HG02763 (cell line): ENCODE data around the gene AGFG1.
"Not testable (repeated sequence)": the region's sequence is repeated elsewhere in the genome, so short reads cannot be mapped to it uniquely, and the experiment has no call there.

Source experiments
- ATAC-seq: cut with Tn5 transposase; IDR thresholded peaks from one replicate; pipeline ENCODE4 v1.9.1; 2021; ENCODE audit warnings: mild to moderate bottlenecking, moderate library complexity; ENCODE audit not compliant: unreplicated experiment

Gene AGFG1

DNA sequence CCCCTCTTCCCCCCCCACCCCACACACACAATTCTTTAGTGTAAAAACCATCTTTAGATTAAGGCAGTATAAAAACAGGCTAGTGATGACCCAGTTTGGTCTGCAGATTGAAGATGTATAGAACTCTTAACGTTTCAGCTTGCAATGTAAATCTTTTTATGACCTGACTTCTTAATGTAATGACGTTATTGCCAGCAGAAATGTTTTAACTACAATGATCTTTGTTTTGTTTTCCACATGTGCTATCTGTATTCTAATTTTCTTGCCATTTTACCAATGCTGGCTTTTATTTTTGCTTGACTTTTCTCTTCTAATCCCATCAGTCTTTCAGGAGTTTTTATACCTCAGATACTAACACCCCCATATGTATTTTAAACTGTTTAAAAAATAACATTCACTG is 25.2 kb downstream of the AGFG1 start:
- no peak for ATAC-seq

DNA sequence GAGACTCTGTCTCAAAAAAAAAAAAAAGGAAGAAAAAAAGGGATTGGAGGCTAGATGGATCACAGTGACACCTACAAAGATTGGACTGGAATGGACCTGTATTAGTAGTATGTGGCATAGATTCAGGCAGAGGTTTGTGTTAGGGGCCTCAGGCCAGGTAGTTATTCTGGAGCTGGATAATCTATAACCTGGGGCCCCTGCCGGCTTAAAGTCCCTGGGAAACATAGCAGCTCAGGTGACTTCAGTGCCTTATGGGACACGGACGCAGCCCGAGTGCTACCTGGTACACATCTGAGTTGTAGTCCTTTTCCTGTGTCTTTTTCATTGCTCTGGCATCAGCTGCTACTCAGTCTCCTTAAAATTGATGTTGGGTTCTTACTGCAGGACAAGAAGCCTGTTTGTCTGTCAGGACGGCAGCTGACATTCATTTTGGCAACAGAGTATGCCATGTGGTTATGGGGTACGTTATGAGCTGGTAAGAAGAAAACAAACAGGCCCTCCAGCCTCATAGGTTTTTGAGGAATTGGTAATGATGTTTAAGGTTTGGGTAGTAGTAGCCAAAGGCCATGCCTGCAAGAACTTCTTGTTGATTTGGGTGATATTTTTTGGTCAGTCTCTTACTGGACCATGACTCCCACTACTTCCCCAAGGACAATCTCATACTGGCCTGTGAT is 27.8 kb downstream of the AGFG1 start:
- ATAC-seq = no peak

DNA sequence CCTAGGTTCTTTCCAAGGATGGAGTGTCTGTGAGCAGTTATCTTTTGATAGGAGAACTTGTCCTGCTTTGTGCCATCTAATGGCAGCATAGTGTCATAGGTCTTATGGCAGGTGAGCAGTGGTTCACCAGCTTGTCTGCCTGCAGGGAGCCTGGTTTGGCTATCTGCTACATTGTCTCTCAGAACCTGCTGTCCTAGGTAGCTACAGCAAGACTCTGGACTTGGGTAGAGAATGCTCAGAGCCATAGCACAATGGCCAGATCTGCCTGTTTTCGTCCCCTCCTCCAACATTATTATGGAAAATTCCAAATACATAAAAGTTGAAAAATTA is 28.3 kb downstream of the AGFG1 start:
- ATAC-seq = no peak

DNA sequence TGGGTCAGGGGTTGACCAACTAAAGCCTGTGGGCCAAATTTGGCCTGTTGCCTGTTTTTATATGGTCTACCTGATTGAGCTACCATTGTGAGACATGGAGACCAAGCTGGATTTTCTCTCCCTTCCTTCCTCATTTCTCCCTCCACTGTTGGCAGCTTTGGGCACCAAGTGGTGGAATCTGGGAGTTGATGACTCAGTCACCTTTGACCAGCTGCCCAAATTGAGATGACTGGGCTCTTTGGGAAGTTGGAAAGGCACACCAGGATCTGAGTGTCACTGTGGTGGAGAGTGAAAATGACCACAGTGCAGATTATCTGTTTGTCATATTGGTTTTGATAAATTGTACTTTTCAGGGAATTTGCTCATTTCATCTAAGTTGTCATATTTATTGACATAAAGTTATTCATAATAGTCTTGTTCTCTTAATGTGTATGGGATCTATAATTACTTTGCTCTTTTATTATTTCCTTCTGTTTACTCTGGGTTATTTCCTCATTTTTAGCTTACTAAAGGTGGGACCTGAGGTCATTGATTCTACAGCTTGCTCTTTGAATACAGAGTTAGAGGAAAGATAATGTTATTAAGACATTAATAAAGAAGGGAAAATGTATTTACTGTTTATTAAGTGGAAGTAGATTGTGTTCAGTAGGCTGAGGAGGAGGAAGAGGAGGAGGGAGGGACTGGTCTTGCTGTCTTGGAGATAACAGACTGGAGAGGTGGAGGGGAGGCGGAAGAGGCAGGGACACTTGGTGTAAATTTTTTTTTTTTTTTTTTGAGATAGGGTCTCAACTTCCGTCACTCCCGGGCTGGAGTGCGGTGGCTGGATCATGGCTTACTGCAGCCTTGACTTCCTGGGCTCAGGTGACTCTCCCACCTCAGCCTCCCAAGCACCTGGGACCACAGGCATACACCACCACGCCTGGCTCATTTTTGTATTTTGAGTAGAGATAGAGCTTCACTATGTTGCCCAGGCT is 31.8 kb downstream of the AGFG1 start:
- ATAC-seq = no peak

DNA sequence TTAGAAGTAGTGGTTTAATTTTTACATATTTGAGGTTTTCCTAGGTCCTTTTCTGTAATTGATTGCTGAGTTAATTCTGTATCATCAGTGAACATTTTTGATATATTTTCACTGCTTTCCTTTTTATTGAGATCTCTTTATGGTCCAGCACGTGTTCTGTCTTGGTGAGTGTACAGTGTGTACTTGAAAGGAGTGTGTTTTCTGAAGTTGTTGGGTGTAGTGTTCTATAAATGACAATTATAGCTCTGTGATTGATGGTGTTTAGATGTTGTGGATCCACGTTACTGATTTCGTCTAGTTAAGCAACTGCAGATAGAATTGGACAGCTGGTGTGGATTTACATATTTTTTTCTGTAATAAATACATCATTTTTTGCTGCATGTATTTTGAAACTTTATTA is 32.7 kb downstream of the AGFG1 start:
- no peak for ATAC-seq

DNA sequence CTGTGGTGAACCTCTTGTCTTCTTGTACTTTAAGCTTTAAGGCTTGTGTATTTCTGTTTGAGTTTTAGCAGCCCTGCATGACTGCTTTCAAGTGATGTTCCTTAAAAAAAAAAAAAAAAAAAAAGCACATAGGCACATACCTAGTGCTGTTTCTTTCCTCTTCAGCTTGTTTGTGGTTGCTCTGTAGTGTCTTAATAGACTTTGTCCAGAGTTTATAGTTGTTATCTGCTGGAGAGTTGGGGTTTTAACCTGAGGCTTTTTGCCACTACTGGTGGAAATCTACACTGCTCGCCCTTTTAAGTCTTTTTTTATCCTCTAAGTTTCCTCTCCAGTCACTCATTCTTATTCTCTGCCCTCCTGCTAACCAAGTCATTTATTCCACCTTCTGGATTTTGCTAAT is 34.5 kb downstream of the AGFG1 start:
- ATAC-seq = no peak

DNA sequence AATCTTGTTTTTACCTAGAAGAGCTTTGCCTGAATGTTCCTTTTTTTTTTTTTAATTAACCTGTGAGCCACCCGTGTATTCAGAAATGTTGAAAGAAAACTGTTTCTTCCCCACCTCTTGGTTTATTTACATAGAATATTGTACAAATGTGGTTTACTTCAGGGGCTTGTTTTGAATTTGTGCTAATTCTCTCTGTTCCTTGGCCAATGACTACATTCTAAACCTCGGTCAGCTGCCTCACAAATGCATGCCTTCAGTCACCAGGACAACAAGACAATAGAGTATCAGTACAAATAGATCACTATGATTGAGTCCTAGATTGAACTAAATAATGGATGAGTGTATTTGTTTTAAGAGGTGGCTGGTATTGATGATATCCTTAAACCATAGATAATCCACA is 36.0 kb downstream of the AGFG1 start:
- ATAC-seq = no peak

DNA sequence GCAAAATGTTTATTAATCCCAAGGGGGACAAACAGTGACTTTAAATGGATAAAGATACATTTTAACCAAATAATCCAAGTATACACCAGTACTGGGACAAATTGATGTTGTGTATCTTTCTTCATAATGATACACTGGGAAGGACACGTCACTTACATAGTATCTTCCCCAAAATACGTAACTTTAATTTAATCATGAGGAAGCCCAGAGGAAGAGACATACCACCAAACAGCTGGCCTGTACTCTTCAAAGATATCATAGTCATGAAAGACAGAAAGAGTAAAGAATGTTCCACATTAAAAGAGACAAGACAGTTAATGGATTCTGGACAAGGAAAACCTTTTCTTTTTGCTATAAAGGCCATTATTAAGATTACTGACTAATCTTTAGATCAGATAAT is 37.1 kb downstream of the AGFG1 start:
- ATAC-seq = no peak

DNA sequence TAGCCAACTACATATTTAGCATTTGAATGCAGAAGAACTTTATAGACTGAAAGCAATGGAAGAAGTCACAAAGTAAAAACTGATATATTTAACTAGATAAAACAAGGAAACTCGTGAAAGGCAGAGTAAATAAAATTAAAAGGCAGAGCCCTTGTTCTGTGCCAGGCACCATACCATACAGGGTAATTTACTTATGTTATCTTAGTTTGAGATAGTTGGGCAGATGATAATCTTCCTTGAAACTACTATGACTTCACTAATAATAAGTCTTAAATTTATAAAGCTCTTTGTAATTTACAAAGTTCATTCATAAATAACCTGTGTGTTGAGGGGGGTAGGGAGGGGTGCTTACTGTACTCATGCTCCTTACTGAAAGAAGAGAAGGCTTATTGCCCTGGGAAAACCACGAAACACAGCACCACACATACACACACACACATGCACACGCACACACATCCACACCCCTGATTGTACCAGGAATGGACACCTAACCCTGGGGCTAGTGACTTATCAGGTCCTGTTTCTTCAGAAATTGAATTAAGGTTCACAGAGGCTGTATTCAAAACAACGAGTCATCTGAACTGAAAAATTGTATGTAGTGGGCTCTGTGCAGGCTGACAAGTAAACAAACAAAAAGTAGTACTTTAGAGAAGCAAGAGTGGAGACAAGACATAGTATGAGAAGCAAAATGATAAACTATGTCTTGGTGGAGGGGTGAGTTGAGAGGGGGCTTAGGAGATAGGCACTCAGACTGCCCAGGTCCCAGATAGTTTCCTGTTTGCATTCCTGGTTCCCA is 38.1 kb downstream of the AGFG1 start:
- no peak for ATAC-seq

DNA sequence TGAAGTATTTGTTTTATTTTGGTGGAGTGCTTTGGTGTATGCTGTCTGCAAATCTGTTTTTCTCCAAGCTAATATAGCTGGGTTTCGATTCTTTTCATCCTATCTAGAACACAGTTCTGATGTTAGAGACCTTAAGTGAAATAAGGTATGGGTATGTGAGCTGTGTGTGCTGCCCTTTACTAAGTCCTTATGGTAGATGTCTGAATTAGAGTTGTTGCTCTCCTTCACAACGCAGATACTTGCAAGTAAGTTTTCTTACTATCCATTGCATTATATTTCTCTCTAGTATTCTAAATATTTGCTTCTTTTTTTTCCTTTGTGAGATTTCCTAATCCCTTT is 38.6 kb downstream of the AGFG1 start:
- no peak for ATAC-seq

DNA sequence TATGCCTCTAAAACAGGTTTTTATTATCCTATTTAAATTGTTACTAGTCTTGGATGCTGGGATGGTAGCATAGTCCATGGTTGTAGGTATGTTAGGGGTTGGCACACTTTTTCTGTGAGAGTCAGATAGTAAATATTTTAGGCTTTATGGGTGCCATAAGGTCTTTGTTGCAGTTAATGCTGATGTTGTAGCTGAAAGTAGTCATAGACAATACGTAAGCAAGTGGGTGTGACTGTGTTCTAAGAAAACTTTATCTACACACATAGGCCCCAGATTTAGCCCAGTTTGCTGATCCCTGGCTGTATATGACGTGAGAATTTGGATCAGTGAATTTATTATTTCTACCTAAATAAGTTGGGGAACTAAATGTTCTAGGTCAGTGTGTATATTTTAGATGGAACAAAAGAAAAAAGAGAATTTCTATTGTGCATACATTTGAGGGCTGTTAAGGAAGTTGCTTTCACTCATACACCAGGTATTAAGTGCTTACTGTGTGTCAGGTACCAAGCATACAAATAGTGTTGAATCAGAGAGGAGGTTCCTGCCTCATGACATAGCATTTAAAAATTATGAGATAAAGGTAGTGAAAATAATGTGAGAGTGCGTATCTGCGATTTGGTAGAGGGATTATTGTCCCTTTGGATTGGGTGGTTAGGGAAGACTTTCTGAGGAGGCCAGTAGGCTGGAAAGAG is 39.4 kb downstream of the AGFG1 start:
- ATAC-seq = no peak

DNA sequence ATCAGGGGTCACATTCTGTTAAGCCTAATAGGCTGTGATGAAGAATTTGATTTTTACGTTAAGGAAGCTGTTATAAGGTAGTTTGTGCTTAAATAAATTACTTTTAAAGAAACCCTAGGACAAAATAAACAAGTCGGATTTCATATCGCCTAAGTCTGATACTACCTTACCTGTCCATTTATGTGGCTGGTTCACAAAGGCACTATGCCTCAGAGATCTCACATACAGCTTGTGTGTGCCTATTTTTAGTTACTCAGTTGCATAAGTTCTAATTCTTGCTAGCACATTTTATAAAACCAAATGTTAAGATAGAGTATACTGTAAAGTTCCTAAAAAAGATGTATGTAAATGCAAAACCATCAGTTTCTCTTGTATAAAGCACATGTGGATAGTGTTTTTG is 40.0 kb downstream of the AGFG1 start:
- ATAC-seq = no peak

DNA sequence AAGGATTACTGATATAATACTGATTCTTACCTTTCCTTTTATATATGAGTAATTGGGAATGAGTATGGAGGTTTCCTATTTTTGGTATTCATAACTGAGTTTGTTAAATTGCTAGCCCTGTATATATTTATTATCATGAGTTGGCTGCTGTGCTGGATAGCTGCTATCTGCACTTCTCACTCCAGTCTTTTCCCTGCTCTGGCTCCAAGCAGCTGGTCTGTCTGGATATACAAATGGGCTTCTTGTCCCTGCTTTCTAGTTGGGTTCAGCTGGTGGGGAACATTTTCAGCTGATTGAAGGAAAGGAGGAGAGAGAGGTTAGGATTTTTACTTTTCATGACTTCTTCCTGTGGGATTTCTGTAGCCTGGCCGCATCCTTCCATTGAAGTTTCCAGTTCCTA is 41.2 kb downstream of the AGFG1 start:
- no peak for ATAC-seq

DNA sequence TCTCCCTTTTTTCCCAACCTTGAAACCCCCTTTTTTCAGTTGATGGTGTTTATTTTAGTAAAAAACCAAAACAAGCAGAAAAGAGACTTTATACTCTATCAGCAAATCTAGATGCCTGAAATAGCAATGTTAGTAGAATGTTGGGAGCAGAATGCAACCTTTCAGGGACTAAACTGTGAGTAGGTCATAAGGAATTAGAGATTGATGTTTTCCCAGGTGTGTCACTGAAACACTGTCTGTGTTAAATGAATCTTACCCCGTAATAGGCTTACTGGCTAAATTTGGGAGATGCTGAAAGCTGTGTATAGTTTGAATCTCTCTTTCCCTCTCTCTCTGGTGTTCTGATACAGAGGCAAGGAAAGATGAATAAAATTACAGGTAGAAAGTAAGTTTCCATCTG is 43.8 kb downstream of the AGFG1 start:
- no peak for ATAC-seq

DNA sequence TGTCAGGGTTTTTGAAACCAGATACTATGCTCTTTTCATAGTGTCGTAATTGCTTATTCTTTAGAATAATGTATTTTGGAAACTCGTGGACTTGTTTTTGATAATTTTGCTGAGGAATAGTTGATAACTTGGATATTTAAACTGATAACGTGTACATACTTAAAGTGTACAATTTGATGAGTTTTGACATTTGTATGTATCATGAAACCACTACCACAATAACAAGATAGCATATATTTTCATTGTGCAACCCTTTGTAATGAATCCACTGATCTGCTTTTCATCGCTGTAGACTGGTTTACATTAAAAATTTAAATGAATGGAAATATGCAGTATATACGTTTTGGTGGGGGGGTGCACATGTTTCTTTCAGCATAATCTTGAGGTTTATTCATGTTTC is 45.8 kb downstream of the AGFG1 start:
- no peak for ATAC-seq

DNA sequence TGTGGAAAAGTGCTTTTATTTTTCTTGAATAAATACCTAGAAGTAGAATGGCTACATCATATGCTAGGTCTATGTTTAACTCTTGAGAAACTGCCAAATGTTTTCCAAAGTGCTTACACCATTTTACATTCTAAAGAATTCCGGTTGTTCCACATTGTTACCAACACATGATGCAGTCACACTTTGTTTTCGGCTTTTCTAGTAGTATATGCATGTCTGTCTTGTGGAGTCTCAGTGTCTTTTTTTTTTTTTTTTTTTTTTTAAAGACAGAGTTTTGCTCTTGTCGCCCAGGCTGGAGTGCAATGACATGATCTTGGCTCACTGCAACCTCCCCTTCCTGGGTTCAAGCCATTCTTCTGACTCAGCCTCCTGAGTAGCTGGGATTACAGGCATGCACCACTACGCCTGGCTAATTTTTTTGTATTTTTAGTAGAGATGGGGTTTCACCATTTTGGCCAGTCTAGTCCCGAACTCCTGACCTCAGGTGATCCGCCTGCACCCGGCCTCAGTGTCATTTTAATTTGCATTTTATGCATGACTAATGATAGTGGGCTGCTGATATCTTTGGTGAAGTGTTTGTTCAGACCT is 46.4 kb downstream of the AGFG1 start:
- not testable (repeated sequence) for ATAC-seq

DNA sequence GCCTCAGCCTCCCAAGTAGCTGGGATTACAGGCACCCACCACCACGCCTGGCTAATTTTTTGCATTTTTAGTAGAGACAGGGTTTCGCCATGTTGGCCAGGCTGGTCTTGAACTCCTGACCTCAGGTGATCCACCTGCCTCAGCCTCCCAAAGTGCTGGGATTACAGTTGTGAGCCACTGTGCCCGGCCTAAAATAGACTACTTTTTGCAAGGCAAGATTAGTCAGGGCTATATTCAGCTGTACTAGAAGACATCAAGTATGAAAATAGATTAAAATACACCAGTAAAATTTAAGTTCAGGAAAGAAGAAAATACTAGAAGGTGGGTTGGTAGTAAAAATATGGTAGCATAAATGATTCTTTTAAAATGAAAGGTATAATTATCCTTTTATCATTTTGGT is 49.2 kb downstream of the AGFG1 start:
- ATAC-seq = not testable (repeated sequence)

DNA sequence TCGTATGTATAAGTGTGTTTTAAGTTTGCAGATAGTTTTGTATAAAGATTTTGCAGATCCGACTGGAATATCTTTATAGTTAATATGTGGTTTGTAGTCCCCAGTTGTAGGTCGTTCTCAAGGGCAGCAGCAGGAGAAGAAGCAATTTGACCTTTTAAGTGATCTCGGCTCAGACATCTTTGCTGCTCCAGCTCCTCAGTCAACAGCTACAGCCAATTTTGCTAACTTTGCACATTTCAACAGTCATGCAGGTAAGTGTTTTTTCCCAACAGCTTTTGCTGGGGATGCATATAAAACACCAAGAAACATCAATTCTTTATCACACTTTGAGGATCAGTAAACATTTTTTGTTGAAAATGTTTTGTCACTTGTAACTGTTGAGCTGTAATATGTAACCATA is 52.7 kb downstream of the AGFG1 start:
- no peak for ATAC-seq

DNA sequence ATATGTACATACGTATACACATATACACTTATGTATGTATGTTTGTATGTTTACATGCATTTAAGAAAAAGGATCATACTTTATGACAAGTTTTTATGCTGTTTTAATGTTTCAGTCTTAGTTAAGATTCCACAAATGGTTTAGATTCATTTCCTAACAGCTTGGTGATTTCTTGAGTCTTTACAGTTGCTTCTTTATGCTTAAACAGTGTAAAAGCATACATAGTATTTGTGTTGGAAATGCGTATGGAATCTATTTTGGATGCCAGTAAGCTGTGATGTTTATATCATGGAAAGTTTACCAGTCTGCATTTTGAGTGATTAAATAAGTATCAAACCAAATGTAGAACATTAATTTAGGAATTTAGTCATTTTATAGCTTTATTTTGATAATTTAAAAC is 55.4 kb downstream of the AGFG1 start:
- ATAC-seq = no peak

DNA sequence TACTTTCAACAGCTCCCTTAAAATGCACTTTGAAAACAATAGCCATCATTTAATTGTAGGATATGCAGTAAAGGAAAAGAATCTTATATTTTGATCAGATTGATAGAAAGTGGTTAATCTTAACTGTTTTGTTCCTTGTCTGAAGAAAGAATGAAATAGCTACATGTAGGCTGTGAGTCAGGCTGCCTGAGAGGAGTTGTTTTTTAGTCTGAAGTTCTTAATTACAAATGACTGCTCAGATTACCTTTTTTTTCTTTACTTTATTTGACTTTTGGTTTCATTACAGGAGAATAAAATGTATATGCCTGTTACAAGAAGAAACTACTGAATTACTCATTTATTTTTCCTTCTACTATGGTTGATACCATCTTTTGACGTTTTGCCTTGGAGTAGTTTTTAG is 56.8 kb downstream of the AGFG1 start:
- ATAC-seq = no peak

DNA sequence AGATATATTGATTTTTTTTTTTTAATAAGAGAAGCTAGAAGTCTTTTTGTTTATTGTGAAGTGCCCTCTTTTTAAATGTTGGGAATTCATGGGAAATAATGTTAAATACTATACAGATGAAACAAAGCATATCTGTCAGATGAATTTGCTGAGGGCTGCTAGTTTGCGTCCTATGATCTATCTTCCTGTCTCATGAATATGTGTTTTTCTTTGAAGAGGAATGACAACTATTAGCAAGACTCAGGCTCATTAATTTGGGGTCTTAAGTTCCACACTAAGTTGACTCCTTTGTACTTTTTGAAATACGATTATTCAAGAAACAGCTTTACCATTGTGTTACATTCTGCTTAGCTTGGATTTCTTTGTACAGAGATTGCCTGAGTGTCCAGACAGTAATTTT is 57.9 kb downstream of the AGFG1 start:
- no peak for ATAC-seq
